Measurements from ENCODE around the gene ZNF532.
A peak's percentile ranks its signal among the peaks of the same experiment; 100 is the strongest.

The ZNF532 gene

DNA sequence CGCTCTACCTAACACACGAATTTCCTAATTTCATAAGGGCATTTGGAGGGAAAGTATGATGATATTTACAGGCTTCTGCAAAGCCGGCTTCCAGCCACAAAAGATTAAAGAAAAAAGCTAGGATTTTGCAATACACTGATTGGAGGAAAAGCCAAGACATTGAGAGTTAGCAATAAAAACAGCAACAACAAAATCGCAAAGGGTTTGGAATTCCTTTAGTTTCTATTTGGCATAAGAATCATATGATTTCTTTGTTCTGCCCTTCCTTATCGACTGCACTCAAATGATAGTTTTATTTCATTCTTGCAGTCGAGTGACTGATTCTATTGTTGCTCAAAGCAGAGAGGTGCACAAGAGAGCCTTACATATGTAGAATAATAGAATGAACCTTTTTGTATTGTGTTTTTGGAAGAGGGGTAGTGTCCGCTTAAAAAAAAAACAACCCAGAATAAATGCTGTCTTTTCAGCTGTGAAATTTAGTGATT lies 3.9 kb upstream of the ZNF532 start:
- H3K36me3 Mint-ChIP-seq (ENCODE audit: low read depth): peaks cover 4% of the 10 kb centered on the region
- H3K27me3 Mint-ChIP-seq (ENCODE audit: low read depth, poor library complexity): peaks cover 6% of the 10 kb centered on the region
- peaks cover 66% of the 10 kb centered on the region for H3K4me1 Mint-ChIP-seq
- TF ChIP-seq, protein P1, sequence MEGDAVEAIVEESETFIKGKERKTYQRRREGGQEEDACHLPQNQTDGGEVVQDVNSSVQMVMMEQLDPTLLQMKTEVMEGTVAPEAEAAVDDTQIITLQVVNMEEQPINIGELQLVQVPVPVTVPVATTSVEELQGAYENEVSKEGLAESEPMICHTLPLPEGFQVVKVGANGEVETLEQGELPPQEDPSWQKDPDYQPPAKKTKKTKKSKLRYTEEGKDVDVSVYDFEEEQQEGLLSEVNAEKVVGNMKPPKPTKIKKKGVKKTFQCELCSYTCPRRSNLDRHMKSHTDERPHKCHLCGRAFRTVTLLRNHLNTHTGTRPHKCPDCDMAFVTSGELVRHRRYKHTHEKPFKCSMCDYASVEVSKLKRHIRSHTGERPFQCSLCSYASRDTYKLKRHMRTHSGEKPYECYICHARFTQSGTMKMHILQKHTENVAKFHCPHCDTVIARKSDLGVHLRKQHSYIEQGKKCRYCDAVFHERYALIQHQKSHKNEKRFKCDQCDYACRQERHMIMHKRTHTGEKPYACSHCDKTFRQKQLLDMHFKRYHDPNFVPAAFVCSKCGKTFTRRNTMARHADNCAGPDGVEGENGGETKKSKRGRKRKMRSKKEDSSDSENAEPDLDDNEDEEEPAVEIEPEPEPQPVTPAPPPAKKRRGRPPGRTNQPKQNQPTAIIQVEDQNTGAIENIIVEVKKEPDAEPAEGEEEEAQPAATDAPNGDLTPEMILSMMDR (IDR thresholded peaks at IDR 0.05): no peak
- no peak for DNase-seq
- H3K4me3 Mint-ChIP-seq: peak overlapping the region; percentile 88
- no peaks in the 10 kb centered on the region for H3K9me3 Mint-ChIP-seq
- H3K27ac Mint-ChIP-seq: peak overlapping the region; percentile 82

DNA sequence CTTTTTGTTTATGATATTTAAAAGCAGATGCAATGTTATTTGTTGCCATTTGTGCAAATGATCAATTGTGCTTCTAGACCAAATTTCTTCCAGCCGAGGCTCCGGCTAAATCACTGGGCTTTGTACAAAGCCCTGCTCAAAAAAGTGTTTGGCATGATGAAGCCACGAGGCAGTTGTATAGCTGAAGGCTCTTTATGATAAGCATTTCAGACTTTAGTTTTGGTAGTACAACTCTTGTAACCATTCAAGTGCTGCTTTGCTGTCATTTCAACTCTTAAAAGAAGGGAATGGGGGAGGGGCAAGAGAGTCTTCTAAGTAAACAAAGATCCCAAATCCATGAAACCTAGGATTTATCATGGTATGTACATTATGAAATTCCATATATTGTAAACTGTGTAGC lies 3.3 kb upstream of the ZNF532 start:
- Mint-ChIP-seq H3K9me3 (no peaks in the 10 kb centered on the region), H3K27me3 (ENCODE audit: low read depth, poor library complexity) (peaks cover 6% of the 10 kb centered on the region), H3K4me1 (peaks cover 71% of the 10 kb centered on the region), H3K36me3 (ENCODE audit: low read depth) (peaks cover 10% of the 10 kb centered on the region), H3K4me3 (peak overlapping the region; percentile 88), H3K27ac (peak overlapping the region; percentile 28)
- TF ChIP-seq, protein P1 (IDR thresholded peaks at IDR 0.05): no peak
- no peak for DNase-seq

DNA sequence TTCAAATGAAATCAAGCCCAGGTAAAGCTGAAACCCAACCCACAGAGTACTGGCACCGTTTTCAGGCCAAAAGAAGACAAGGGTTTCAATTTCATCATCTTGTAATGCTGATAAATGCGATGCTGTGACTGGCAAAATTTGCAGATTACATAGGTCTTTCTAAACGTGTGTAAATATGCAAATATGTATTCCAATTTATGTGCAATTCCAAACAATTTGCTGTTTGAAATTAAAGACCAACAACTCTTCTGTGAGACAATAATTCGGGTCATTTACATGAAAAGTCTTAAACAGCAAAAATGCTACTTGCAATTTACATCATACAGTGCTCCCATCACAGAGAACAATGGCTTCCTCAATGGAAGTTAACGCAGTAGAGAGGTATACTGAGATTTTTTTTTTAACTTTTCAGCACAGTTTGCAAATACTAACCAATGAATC lies 2.8 kb upstream of the ZNF532 start:
- peaks cover 14% of the 10 kb centered on the region for H3K36me3 Mint-ChIP-seq (ENCODE audit: low read depth)
- peak overlapping the region; percentile 88 for H3K4me3 Mint-ChIP-seq
- DNase-seq: no peak
- no peaks in the 10 kb centered on the region for H3K9me3 Mint-ChIP-seq
- peaks cover 6% of the 10 kb centered on the region for H3K27me3 Mint-ChIP-seq (ENCODE audit: low read depth, poor library complexity)
- H3K4me1 Mint-ChIP-seq: peaks cover 77% of the 10 kb centered on the region
- TF ChIP-seq, protein P1 (IDR thresholded peaks at IDR 0.05): no peak
- peak overlapping the region; percentile 99 for H3K27ac Mint-ChIP-seq

DNA sequence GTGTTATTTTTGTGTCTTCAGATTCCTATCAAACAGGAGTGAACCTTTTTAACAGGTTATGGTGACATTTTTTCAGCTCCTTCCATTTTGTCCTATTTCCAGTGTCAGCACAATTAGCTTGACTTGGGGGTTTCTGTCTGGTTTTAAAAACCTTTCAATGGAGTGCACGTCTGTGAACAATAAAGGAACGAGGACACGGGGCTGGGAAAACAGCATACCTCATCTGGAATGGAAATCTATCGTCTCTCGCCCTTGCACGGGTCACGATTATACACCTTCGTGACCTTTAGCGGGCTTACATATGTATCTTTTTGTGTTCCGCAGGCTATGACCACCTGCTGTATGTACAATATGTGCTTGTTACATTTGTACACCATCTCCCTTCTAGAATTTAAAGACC lies 2.3 kb upstream of the ZNF532 start:
- Mint-ChIP-seq H3K9me3 (no peaks in the 10 kb centered on the region), H3K27ac (peak overlapping the region; percentile 99), H3K4me3 (peak overlapping the region; percentile 88), H3K36me3 (ENCODE audit: low read depth) (peaks cover 18% of the 10 kb centered on the region), H3K27me3 (ENCODE audit: low read depth, poor library complexity) (peaks cover 6% of the 10 kb centered on the region), H3K4me1 (peaks cover 81% of the 10 kb centered on the region)
- DNase-seq: no peak
- TF ChIP-seq, protein P1 (IDR thresholded peaks at IDR 0.05): no peak

DNA sequence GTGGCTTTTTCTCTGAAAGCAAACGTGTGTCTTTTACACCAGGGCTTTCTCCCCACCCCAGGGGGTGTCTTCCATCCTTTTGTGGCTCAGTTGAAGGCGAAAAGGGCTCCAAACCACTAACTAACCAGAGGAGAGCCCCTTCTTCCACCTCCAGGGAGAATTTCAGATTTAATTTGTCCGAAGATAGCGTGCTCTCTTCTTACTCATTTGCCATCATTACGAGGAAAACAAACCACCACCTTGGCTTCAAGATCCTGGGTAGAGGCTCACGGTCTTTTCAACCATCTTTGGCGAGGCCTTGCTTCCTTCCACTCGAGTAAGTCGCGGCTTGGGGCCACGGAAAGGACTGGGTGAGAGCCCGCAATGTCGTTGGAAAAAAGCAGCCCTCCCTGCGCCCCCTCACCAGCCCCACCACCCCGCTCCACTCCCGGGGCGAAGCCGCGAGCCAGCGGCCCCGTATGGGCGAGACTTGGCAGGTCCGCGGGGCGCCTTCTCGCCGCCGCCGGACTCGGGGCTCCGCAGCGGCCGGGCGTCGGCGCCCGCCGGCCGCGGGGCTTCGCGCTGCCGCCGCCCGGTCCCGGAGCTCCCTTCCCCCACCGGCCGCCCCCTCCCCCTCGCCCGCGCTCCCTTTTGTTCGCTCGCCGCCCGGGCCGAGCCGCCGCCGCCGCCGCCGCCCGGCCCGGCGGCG lies 1.7 kb upstream of the ZNF532 start:
- peak overlapping the region; percentile 88 for H3K4me3 Mint-ChIP-seq

More for the DNA sequence above, 1.7 kb upstream of the ZNF532 start:
- Mint-ChIP-seq H3K9me3 (peaks cover 2% of the 10 kb centered on the region), H3K27ac (peak overlapping the region; percentile 99), H3K4me1 (peaks cover 88% of the 10 kb centered on the region), H3K36me3 (ENCODE audit: low read depth) (peaks cover 24% of the 10 kb centered on the region), H3K27me3 (ENCODE audit: low read depth, poor library complexity) (peaks cover 6% of the 10 kb centered on the region)
- TF ChIP-seq, protein P1 (IDR thresholded peaks at IDR 0.05): no peak
- DNase-seq: no peak
